GM12878 (cell line): ENCODE results near the gene AIP. TPM values are rescaled to one million over a fixed set of nuclear protein-coding genes. Genes with fewer than 3 reads are reported as not detected.

Source experiments
- ATAC-seq: fragments of 200-7000 bp; cut with Tn5 transposase; 3 replicates; pipeline ENCODE4 v1.9.1; 2020; ENCODE audit warnings: mild to moderate bottlenecking, moderate library complexity
- BruUV-seq: library from RNA; stranded (reverse); fragments of 400-500 nt; replicated peaks from 2 replicates; lab custom pipeline; 2021; lab: Mats Ljungman, UMichigan
- CTCF ChIA-PET: fragments of 300-600 bp; sonication (Branson Sonifier 250); formaldehyde crosslinking; extraction: SDS; loops from one replicate; lab custom pipeline; 2021; ENCODE audit warnings: inconsistent platforms; lab: Yijun Ruan, JAX
- POLR2A ChIA-PET: fragments of 350-600 bp; formaldehyde crosslinking; extraction: SDS; loops from one replicate; lab custom pipeline; 2021; ENCODE audit warnings: inconsistent platforms; lab: Charles Lee
- RAD21 ChIA-PET: fragments of 300-600 bp; sonication (Branson Sonifier 250); formaldehyde crosslinking; loops from one replicate; lab custom pipeline; 2023; ENCODE audit warnings: antibody characterized with exemption; ENCODE audit not compliant: unreplicated experiment; lab: Charles Lee
- SMC1A ChIA-PET: fragments of 300-600 bp; sonication (Branson Sonifier 250); formaldehyde crosslinking; loops from one replicate; lab custom pipeline; 2023; ENCODE audit not compliant: unreplicated experiment, uncharacterized antibody; lab: Charles Lee
- DNase-seq: peaks from one replicate; pipeline ENCODE4 v3.0.0-alpha.2; 2011; ENCODE audit warnings: low read depth, low spot score
- FAIRE-seq: peaks from 3 replicates; lab custom pipeline; 2011; peaks lifted over from hg19 to GRCh38; lab: Jason Lieb, UNC
- H2AFZ ChIP-seq: 2 replicates; pipeline ENCODE4 v1.6.0; 2011; ENCODE audit warnings: low read depth, low read length, control low read depth; ENCODE audit not compliant: control insufficient read depth
- H3K27ac ChIP-seq: 2 replicates; pipeline ENCODE4 v1.5.1; 2011; ENCODE audit warnings: control low read depth; ENCODE audit not compliant: control insufficient read depth, insufficient read depth
- H3K27me3 ChIP-seq, 2 experiments: replicated peaks in 1 of 2; 2 replicates each; pipeline versions ENCODE4 v1.6.0 to v1.6.1; 2011; ENCODE audit warnings: low read length in 1 of 2; ENCODE audit not compliant: control insufficient read depth in 2 of 2, insufficient read depth in 2 of 2
- H3K36me3 ChIP-seq, 2 experiments: 2 replicates each; pipeline ENCODE4 v1.5.1; 2011; ENCODE audit warnings: low read length in 1 of 2; ENCODE audit not compliant: control insufficient read depth in 2 of 2, insufficient read depth in 2 of 2
- H3K4me1 ChIP-seq: 2 replicates; pipeline ENCODE4 v1.6.1; 2011; ENCODE audit warnings: mild to moderate bottlenecking, low read length, moderate library complexity, mixed read lengths; ENCODE audit not compliant: control insufficient read depth, insufficient read depth
- H3K4me2 ChIP-seq: 2 replicates; pipeline ENCODE4 v1.6.0; 2011; ENCODE audit warnings: control low read depth; ENCODE audit not compliant: control insufficient read depth, insufficient read depth
- H3K4me3 ChIP-seq: fragments of 200-600 bp; sonication (generic); 2 replicates; pipeline ENCODE4 v1.5.1; 2016
- H3K79me2 ChIP-seq: 2 replicates; pipeline ENCODE4 v1.6.0; 2011; ENCODE audit warnings: low read length; ENCODE audit not compliant: control insufficient read depth, insufficient read depth
- H3K9ac ChIP-seq: 2 replicates; pipeline ENCODE4 v1.8.0; 2011; ENCODE audit warnings: low read length, control low read depth, mixed read lengths; ENCODE audit not compliant: control insufficient read depth, insufficient read depth
- H3K9me3 ChIP-seq: replicated peaks from 3 replicates; pipeline ENCODE4 v1.5.1; 2011; ENCODE audit warnings: mild to moderate bottlenecking, low read length; ENCODE audit not compliant: control insufficient read depth, insufficient read depth
- H4K20me1 ChIP-seq: 2 replicates; pipeline ENCODE4 v1.6.0; 2011; ENCODE audit not compliant: control insufficient read depth, insufficient read depth
- ATF7 ChIP-seq: fragments of 450-650 bp; IDR thresholded peaks from 2 replicates; pipeline ENCODE4 v1.6.1; 2016; ENCODE audit warnings: low read depth, mild to moderate bottlenecking
- DPF2 ChIP-seq: fragments of 450-650 bp; IDR thresholded peaks from 2 replicates; pipeline ENCODE4 v1.6.1; 2017; ENCODE audit warnings: mild to moderate bottlenecking
- EED ChIP-seq: sonication (generic); IDR thresholded peaks from 2 replicates; pipeline ENCODE4 v1.6.1; 2016; ENCODE audit warnings: antibody characterized with exemption, low read depth
- IKZF2 ChIP-seq, 2 experiments: fragments of 450-650 bp; IDR thresholded peaks; 2 replicates each; pipeline ENCODE4 v1.6.1; 2017; ENCODE audit warnings: mild to moderate bottlenecking in 2 of 2, moderate library complexity in 2 of 2
- JUNB ChIP-seq: IDR thresholded peaks from 2 replicates; pipeline ENCODE4 v1.6.1; 2016; ENCODE audit warnings: antibody characterized with exemption, mild to moderate bottlenecking
- MTA2 ChIP-seq: fragments of 450-650 bp; IDR thresholded peaks from 2 replicates; pipeline ENCODE4 v1.6.1; 2016; ENCODE audit warnings: low read depth, mild to moderate bottlenecking, moderate library complexity
- NR2F1 ChIP-seq: fragments of 450-650 bp; conservative IDR thresholded peaks from 2 replicates; pipeline ENCODE4 v1.6.1; 2017; ENCODE audit warnings: mild to moderate bottlenecking
- RAD21 ChIP-seq: IDR thresholded peaks from 2 replicates; pipeline ENCODE4 v1.6.1; 2011; ENCODE audit warnings: mild to moderate bottlenecking, low read depth, low read length, moderate library complexity; ENCODE audit not compliant: insufficient read depth
- RB1 ChIP-seq: fragments of 450-650 bp; formaldehyde crosslinking; IDR thresholded peaks from 2 replicates; pipeline ENCODE4 v1.6.1; 2017; ENCODE audit warnings: mild to moderate bottlenecking, borderline replicate concordance
- STAT1 ChIP-seq: fragments of 450-650 bp; conservative IDR thresholded peaks from 2 replicates; pipeline ENCODE4 v1.6.1; 2014; ENCODE audit warnings: antibody characterized with exemption, mild to moderate bottlenecking
- ZNF217 ChIP-seq: fragments of 450-650 bp; IDR thresholded peaks from 2 replicates; pipeline ENCODE4 v1.6.1; 2017; ENCODE audit warnings: antibody characterized with exemption, mild to moderate bottlenecking
- ZNF384 ChIP-seq: IDR thresholded peaks from 2 replicates; pipeline ENCODE4 v1.6.1; 2012; ENCODE audit warnings: low read depth, mild to moderate bottlenecking, low read length, improper control_type of control experiment, borderline replicate concordance
- WGBS: methylation state at CpG from one replicate; pipeline ENCODE4 v1.1.6; 2016; ENCODE audit warnings: low lambda C conversion rate; ENCODE audit not compliant: insufficient replicate concordance, insufficient coverage; ENCODE audit errors: missing lambda C conversion rate; 5-methylcytosine and 5-hydroxymethylcytosine counted together
- in situ Hi-C: fragments of 300-500 bp; cut with MboI; formaldehyde crosslinking; loops from 9 replicates; pipeline ENCODE4 v1.14.3; 2018; ENCODE audit warnings: mixed read lengths
- intact Hi-C: fragments of 100-400 bp; cut with micrococcal nuclease; formaldehyde crosslinking; loops from one replicate; pipeline ENCODE4 v1.14.2; 2022; ENCODE audit not compliant: unreplicated experiment
- polyA plus RNA-seq, 11 experiments: library from polyadenylated mRNA; depleted of rRNA in 4 of 11; unstranded in 6 of 11; stranded (reverse) in 5 of 11; fragments of >200 nt; fragmentation: Nextera tagmentation in 4 of 11; fragmentation: Illumina TruSeq in 1 of 11; extraction: Ambion mirVana in 4 of 11; extraction: Trizol in 1 of 11; gene quantifications; 1 replicate in 1 of 11; 2 replicates in 10 of 11; pipeline versions ENCODE4 v1.2.1 to v1.2.3, GENCODE V29; 2011 to 2016; ENCODE audit warnings: inconsistent platforms in 2 of 11, missing spikeins in 2 of 11, low read depth in 1 of 11
- total RNA-seq, 4 experiments: library from RNA; depleted of rRNA in 3 of 4; stranded (reverse); fragments of >200 nt in 3 of 4; fragmentation: Illumina TruSeq in 1 of 4; extraction: Trizol in 1 of 4; gene quantifications; 2 replicates each; pipeline versions ENCODE4 v1.2.1 to v1.2.3, GENCODE V29; 2013 to 2021
- TF ChIP-seq, protein P1 (sequence below): fragments of 450-650 bp; IDR thresholded peaks from 2 replicates; pipeline ENCODE4 v1.6.1; 2017; ENCODE audit warnings: mild to moderate bottlenecking, low read depth, inconsistent platforms; ENCODE audit not compliant: poor library complexity, severe bottlenecking
- TF ChIP-seq, protein P2 (sequence below): IDR thresholded peaks from 2 replicates; pipeline ENCODE4 v1.6.1; 2012; ENCODE audit warnings: improper control_type of control experiment, low read depth, low read length; ENCODE audit not compliant: insufficient replicate concordance
- TF ChIP-seq, protein P3 (sequence below): fragments of 450-650 bp; IDR thresholded peaks from 2 replicates; pipeline ENCODE4 v1.6.1; 2016; ENCODE audit warnings: mild to moderate bottlenecking

Gene AIP
- total and polyA plus RNA-seq, 10 of the 15 experiments (the other 5 are each of a cell fraction or from before 2014, with no cell fraction given), result 12.6 to 164 (median 104) TPM

DNA sequence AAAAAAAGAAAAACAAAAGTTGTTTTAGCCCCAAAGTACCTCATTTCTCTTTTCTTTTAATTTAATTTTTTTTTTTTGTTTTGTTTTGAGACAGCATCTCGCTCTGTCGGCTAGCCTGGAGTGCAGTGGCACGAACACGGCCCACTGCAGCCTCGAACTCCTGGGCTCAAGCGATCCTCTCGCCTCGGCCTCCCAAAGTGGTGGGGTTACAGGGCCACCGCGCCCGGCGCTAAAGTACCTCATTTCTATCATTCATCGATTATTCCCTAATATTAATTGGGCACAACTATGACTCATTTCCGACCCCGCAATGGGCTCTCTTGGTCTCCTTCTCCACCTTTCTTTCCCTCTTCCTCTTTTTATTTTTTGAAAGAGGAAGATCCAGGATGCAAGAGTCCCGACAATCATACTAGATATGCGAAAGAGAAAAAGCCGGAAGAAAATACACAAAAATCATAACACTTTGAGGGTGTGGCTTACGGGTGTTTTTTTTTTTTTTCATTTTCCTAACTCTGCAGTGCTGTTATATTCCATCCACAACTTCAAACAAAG, 475 bp upstream of the AIP start:
- POLR2A ChIA-PET, result interaction anchor here (0.7 to 6.8 kb wide), 11 partner anchors 14 to 127 kb away, joined by 3 to 112 read pairs (median 4); partner anchors contain the start of genes PPP1CA, PTPRCAP, TBC1D10C and TMEM134
- TF ChIP-seq, protein P1, sequence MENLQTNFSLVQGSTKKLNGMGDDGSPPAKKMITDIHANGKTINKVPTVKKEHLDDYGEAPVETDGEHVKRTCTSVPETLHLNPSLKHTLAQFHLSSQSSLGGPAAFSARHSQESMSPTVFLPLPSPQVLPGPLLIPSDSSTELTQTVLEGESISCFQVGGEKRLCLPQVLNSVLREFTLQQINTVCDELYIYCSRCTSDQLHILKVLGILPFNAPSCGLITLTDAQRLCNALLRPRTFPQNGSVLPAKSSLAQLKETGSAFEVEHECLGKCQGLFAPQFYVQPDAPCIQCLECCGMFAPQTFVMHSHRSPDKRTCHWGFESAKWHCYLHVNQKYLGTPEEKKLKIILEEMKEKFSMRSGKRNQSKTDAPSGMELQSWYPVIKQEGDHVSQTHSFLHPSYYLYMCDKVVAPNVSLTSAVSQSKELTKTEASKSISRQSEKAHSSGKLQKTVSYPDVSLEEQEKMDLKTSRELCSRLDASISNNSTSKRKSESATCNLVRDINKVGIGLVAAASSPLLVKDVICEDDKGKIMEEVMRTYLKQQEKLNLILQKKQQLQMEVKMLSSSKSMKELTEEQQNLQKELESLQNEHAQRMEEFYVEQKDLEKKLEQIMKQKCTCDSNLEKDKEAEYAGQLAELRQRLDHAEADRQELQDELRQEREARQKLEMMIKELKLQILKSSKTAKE, result peak; percentile 39
- TF ChIP-seq ATF7 (no peak), MTA2 (peak; percentile 53), JUNB (peak; percentile 55), RAD21 (no peak), ZNF217 (0 out of 2 replicates have a peak, but pooled peaks have one; percentile 56), DPF2 (0 out of 2 replicates have a peak, but pooled peaks have one; percentile 38), RB1 (no peak), EED (peak; percentile 50; the same call in 1 of the 2 replicates), STAT1 (no peak), IKZF2 (IDR thresholded peaks at IDR 0.05) (peak; percentile 59 to 83), ZNF384 (peak; percentile 92), NR2F1 (peak; percentile 28; the same call in 1 of the 2 replicates)
- TF ChIP-seq, protein P2, sequence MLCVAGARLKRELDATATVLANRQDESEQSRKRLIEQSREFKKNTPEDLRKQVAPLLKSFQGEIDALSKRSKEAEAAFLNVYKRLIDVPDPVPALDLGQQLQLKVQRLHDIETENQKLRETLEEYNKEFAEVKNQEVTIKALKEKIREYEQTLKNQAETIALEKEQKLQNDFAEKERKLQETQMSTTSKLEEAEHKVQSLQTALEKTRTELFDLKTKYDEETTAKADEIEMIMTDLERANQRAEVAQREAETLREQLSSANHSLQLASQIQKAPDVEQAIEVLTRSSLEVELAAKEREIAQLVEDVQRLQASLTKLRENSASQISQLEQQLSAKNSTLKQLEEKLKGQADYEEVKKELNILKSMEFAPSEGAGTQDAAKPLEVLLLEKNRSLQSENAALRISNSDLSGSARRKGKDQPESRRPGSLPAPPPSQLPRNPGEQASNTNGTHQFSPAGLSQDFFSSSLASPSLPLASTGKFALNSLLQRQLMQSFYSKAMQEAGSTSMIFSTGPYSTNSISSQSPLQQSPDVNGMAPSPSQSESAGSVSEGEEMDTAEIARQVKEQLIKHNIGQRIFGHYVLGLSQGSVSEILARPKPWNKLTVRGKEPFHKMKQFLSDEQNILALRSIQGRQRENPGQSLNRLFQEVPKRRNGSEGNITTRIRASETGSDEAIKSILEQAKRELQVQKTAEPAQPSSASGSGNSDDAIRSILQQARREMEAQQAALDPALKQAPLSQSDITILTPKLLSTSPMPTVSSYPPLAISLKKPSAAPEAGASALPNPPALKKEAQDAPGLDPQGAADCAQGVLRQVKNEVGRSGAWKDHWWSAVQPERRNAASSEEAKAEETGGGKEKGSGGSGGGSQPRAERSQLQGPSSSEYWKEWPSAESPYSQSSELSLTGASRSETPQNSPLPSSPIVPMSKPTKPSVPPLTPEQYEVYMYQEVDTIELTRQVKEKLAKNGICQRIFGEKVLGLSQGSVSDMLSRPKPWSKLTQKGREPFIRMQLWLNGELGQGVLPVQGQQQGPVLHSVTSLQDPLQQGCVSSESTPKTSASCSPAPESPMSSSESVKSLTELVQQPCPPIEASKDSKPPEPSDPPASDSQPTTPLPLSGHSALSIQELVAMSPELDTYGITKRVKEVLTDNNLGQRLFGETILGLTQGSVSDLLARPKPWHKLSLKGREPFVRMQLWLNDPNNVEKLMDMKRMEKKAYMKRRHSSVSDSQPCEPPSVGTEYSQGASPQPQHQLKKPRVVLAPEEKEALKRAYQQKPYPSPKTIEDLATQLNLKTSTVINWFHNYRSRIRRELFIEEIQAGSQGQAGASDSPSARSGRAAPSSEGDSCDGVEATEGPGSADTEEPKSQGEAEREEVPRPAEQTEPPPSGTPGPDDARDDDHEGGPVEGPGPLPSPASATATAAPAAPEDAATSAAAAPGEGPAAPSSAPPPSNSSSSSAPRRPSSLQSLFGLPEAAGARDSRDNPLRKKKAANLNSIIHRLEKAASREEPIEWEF, result peak; percentile 24
- TF ChIP-seq, protein P3, sequence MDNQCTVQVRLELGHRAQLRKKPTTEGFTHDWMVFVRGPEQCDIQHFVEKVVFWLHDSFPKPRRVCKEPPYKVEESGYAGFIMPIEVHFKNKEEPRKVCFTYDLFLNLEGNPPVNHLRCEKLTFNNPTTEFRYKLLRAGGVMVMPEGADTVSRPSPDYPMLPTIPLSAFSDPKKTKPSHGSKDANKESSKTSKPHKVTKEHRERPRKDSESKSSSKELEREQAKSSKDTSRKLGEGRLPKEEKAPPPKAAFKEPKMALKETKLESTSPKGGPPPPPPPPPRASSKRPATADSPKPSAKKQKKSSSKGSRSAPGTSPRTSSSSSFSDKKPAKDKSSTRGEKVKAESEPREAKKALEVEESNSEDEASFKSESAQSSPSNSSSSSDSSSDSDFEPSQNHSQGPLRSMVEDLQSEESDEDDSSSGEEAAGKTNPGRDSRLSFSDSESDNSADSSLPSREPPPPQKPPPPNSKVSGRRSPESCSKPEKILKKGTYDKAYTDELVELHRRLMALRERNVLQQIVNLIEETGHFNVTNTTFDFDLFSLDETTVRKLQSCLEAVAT, result 0 out of 2 replicates have a peak, but pooled peaks have one; percentile 24

More for the DNA sequence above, 475 bp upstream of the AIP start:
- ChIA-PET SMC1A (interaction anchor here (0.8 to 6.2 kb wide), 5 partner anchors 14 to 81 kb away, joined by 4 to 43 read pairs (median 4); partner anchors contain the start of genes PPP1CA, PTPRCAP and TMEM134), CTCF (interaction anchor here (0.6 to 6.7 kb wide), 8 partner anchors 13 to 1170 kb away, joined by 3 to 37 read pairs (median 4); partner anchors contain the start of genes PPP1CA, PTPRCAP, TBC1D10C and TMEM134), RAD21 (interaction anchor here (0.6 to 6.9 kb wide), 9 partner anchors 14 to 129 kb away, joined by 3 to 95 read pairs (median 4); partner anchors contain the start of genes PITPNM1, POLD4, PPP1CA and PTPRCAP)
- Histone ChIP-seq H3K27ac (peak overlapping the region; percentile 70), H3K27me3 (no peaks in the 10 kb centered on the region), H2AFZ (peak overlapping the region; percentile 74), H3K4me1 (peaks cover 35% of the 10 kb centered on the region), H3K36me3 (no peaks in the 10 kb centered on the region; a peak in 1 of 4 replicates), H4K20me1 (no peaks in the 10 kb centered on the region), H3K4me2 (peak overlapping the region; percentile 80), H3K9me3 (no peaks in the 10 kb centered on the region), H3K79me2 (peaks cover 30% of the 10 kb centered on the region), H3K4me3 (peak overlapping the region; percentile 67), H3K9ac (peak overlapping the region; percentile 76)
- ATAC-seq, result no peak
- no peak for FAIRE-seq
- DNase-seq, result no peak
- WGBS, result under 1% methylated on average over 19 of the region's 19 CpGs
- intact Hi-C loops (loop anchor here (2.0 to 10.0 kb wide), 2 partner anchors 80 to 218 kb away; partner anchors contain the start of gene GRK2), in situ Hi-C loops (no loop called here)
- TSS peak; percentile 91 for BruUV-seq
